Neural crest cell (in vitro differentiated cells): Measurements from ENCODE around the gene TMC7. TPM values are rescaled to one million over a fixed set of nuclear protein-coding genes. Genes with fewer than 3 reads are reported as not detected.

Experiments
- DNase-seq: peaks from one replicate; pipeline ENCODE4 v3.0.0; 2021; ENCODE audit warnings: low read depth, mixed read lengths, low spot score
- H3K27ac Mint-ChIP-seq: one replicate; pipeline ENCODE4 v1.8.0; 2021; ENCODE audit warnings: mild to moderate bottlenecking, mixed read lengths; ENCODE audit not compliant: unreplicated experiment
- H3K27me3 Mint-ChIP-seq: 2 replicates; pipeline ENCODE4 v1.8.0; 2021; ENCODE audit warnings: low read depth, mild to moderate bottlenecking, mixed read lengths
- H3K36me3 Mint-ChIP-seq: 2 replicates; pipeline ENCODE4 v1.8.0; 2021; ENCODE audit warnings: low read depth, mild to moderate bottlenecking, mixed read lengths
- H3K4me1 Mint-ChIP-seq: 2 replicates; pipeline ENCODE4 v1.8.0; 2021; ENCODE audit warnings: mixed read lengths
- H3K4me3 Mint-ChIP-seq: one replicate; pipeline ENCODE4 v1.8.0; 2021; ENCODE audit warnings: mild to moderate bottlenecking, mixed read lengths
- H3K9me3 Mint-ChIP-seq: 2 replicates; pipeline ENCODE4 v1.8.0; 2021; ENCODE audit warnings: mixed read lengths
- CTCF ChIP-seq: fragments of 200-600 bp; sonication (generic); conservative IDR thresholded peaks from 2 replicates; pipeline ENCODE4 v1.5.0; 2021; ENCODE audit warnings: antibody characterized with exemption, mild to moderate bottlenecking
- total RNA-seq: library from RNA; stranded (reverse); gene quantifications from 2 replicates; pipeline ENCODE4 v1.2.1, GENCODE V29; 2021

TMC7 gene
- total RNA-seq, 1 donor from 2014 or later = 3.9 TPM

- Mint-ChIP-seq H3K27me3 (no peaks in the 10 kb centered on the region), H3K27ac (no peak overlapping the region), H3K36me3 (no peaks in the 10 kb centered on the region), H3K9me3 (no peaks in the 10 kb centered on the region), H3K4me1 (peaks cover 6% of the 10 kb centered on the region), H3K4me3 (no peak overlapping the region)
- DNase-seq = no peak
- no peak for TF ChIP-seq CTCF
Observed at GRCh38 chr16:19105131-19105530, 121.4 kb downstream of the TMC7 start.

GRCh38 chr16:19105891-19106624, 122.3 kb downstream of the TMC7 start:
- H3K4me1 Mint-ChIP-seq = peaks cover 6% of the 10 kb centered on the region
- no peaks in the 10 kb centered on the region for H3K9me3 Mint-ChIP-seq
- no peaks in the 10 kb centered on the region for H3K27me3 Mint-ChIP-seq
- H3K36me3 Mint-ChIP-seq = no peaks in the 10 kb centered on the region
- TF ChIP-seq CTCF = no peak
- H3K4me3 Mint-ChIP-seq = no peak overlapping the region
- H3K27ac Mint-ChIP-seq = no peak overlapping the region
- DNase-seq = no peak

GRCh38 chr16:19106625-19107020, 122.9 kb downstream of the TMC7 start:
- no peak overlapping the region for H3K27ac Mint-ChIP-seq
- no peaks in the 10 kb centered on the region for H3K36me3 Mint-ChIP-seq
- no peaks in the 10 kb centered on the region for H3K27me3 Mint-ChIP-seq
- no peaks in the 10 kb centered on the region for H3K9me3 Mint-ChIP-seq
- DNase-seq = no peak
- peaks cover 6% of the 10 kb centered on the region for H3K4me1 Mint-ChIP-seq
- TF ChIP-seq CTCF = no peak
- no peak overlapping the region for H3K4me3 Mint-ChIP-seq

GRCh38 chr16:19108409-19109287, 124.9 kb downstream of the TMC7 start:
- no peaks in the 10 kb centered on the region for H3K9me3 Mint-ChIP-seq
- no peaks in the 10 kb centered on the region for H3K36me3 Mint-ChIP-seq
- no peak overlapping the region for H3K4me3 Mint-ChIP-seq
- H3K4me1 Mint-ChIP-seq = peaks cover 14% of the 10 kb centered on the region
- no peak overlapping the region for H3K27ac Mint-ChIP-seq
- no peaks in the 10 kb centered on the region for H3K27me3 Mint-ChIP-seq
- no peak for DNase-seq
- no peak for TF ChIP-seq CTCF

GRCh38 chr16:19109288-19109664, 125.5 kb downstream of the TMC7 start:
- DNase-seq = no peak
- Mint-ChIP-seq H3K4me3 (no peak overlapping the region), H3K36me3 (no peaks in the 10 kb centered on the region), H3K27ac (no peak overlapping the region), H3K9me3 (no peaks in the 10 kb centered on the region), H3K4me1 (peaks cover 15% of the 10 kb centered on the region), H3K27me3 (no peaks in the 10 kb centered on the region)
- TF ChIP-seq CTCF = no peak
